HG03521 (cell line): ENCODE measurements around the gene ATG4D.

Experiments used
- ATAC-seq: cut with Tn5 transposase; IDR thresholded peaks from one replicate; pipeline ENCODE4 v1.9.1; 2021; ENCODE audit warnings: mild to moderate bottlenecking, moderate library complexity; ENCODE audit not compliant: unreplicated experiment

The ATG4D gene

GRCh38 chr19:10543420-10544241 is at the start of gene ATG4D:
TSS of gene ATG4D (plus strand) at chr19:10543904. CDS start at chr19:10544091, 187 bp downstream.
- peak; percentile 64 for ATAC-seq

- no peak for ATAC-seq
Observed at GRCh38 chr19:10497371-10497770, 46.3 kb upstream of the ATG4D start.

- ATAC-seq = no peak
Observed at GRCh38 chr19:10499550-10500246, 44.0 kb upstream of the ATG4D start.

DNA sequence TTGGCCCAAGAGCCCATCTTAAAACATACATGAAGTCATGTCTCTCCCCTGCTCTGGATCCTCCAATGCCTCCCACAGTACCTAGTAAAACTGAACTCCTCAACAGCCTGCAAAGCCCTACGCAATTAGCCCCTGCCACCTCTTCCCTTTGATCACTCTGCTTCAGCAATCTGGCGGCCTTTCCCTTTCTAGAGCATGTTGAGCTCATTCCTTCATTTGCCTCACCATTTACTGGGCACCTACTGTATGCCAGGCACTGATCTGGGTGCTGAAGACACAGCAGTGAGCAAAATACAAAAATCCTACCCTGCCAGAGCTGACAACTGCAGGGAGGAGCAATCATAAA is 43.5 kb upstream of the ATG4D start:
- ATAC-seq = no peak

- peak; percentile 15 for ATAC-seq
Observed at GRCh38 chr19:10501971-10502523, 41.7 kb upstream of the ATG4D start.

- ATAC-seq = peak; percentile 90
Observed at GRCh38 chr19:10502524-10503001, 41.1 kb upstream of the ATG4D start.

- ATAC-seq = peak; percentile 27
Observed at GRCh38 chr19:10503002-10503789, 40.5 kb upstream of the ATG4D start, which contains the start of gene KEAP1. TSS of gene KEAP1 (minus strand) at chr19:10503356. CDS start at chr19:10500033, 3,323 bp downstream.

- no peak for ATAC-seq
Observed at GRCh38 chr19:10505583-10506229, 38.0 kb upstream of the ATG4D start.

DNA sequence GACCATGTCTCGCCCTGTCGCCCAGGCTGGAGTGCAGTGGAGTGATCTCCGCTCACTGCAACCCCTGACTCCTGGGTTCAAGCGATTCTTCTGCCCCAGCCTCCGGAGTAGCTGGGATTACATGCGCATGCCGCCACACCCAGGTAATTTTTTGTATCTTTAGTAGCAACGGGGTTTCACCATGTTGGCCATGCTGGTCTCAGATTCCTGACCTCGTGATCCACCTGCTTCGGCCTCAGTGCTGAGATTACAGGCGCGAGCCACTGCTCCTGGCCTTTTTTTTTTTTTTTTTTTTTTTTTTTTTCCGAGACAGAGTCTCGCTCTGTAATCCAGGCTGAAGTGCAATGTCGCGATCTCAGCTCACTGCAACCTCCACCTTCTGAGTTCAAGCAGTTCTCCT is 35.7 kb upstream of the ATG4D start:
- ATAC-seq = no peak

DNA sequence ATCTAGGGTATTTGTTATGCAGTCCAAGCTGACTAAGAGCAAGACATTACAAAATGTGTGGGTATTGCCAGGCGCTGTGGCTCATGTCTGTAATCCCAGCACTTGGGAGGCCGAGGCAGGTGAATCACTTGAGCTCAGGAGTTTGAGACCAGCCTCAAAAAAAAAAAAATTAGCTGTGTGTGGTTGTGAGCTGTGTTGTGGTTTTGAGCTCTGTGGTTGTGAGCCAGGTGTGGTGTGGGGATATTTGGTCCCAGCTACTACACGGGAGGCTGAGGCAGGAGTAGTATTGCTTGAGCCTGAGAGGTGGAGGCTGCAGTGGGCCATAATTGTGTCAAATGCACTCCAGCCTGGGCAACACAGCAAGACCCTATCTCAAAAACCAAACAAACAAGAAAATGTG is 35.0 kb upstream of the ATG4D start:
- ATAC-seq = no peak

DNA sequence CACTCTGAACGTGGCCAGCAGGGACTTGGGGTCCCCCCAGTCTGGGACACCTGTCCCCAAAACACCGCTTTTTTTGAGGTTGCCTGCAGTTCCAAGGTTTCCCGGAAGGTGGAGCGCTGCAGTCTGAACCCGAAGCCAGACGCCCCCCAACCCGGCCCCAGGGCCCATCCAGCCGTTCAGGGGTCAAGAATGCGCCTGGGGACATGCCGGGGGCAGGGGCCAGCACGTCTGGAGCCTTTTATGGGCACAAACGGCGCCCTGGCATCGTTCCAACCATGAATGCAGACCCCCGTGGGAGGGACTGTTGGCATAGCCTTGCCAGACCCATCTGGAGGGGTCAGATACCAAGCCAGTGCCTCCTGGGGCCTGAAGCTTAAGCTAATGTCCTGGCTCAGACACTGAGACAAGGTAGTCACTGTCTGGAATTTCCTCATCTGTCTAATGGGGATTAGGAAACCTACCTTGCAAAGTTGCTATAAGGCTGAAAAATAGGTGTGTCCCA is 33.4 kb upstream of the ATG4D start:
- no peak for ATAC-seq

DNA sequence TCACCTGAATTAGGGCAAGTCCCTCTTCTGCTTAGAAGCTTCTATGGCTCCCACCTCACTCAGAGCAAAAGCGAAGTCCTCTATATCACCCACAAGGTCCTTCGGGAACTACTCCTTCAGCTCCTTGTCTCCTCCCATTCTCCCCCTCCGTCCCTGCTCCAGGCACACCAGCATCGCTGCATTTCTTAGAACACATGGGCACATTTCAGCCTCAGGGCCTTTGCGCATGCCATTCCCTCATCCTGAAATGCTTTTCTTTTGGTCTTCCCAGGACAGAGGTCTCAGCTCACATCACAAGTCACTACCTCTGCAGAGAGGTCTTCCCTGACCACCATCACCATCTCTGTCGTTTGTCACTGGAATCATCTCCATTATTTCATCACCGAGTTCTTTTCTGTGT is 30.5 kb upstream of the ATG4D start:
- ATAC-seq = no peak

- no peak for ATAC-seq
Observed at GRCh38 chr19:10514211-10515145, 29.2 kb upstream of the ATG4D start.

GRCh38 chr19:10516064-10516385 is 27.7 kb upstream of the ATG4D start:
- no peak for ATAC-seq

GRCh38 chr19:10516671-10517286 is 26.9 kb upstream of the ATG4D start:
- ATAC-seq = no peak

- ATAC-seq = no peak
Observed at GRCh38 chr19:10517361-10517759, 26.3 kb upstream of the ATG4D start, which contains the start of gene S1PR5. TSS of gene S1PR5 (minus strand) at chr19:10517447. CDS start at chr19:10515011, 2,436 bp downstream.

- no peak for ATAC-seq
Observed at GRCh38 chr19:10517760-10518443, 25.8 kb upstream of the ATG4D start.
